A172 (cell line): ENCODE data around the gene NALCN. TPM values are rescaled to one million over a fixed set of nuclear protein-coding genes. Genes with fewer than 3 reads are reported as not detected.

Experiments
- DNase-seq: peaks from one replicate; pipeline ENCODE4 v3.0.0-alpha.2; 2015; ENCODE audit warnings: low spot score
- total RNA-seq: library from RNA; depleted of rRNA; stranded (reverse); fragments of >200 nt; shearing (Covaris generic); gene quantifications from 2 replicates; pipeline ENCODE4 v1.2.3, GENCODE V29; 2014

NALCN gene
- total RNA-seq, 1 experiment from 2014 or later: 0.72 TPM

DNA sequence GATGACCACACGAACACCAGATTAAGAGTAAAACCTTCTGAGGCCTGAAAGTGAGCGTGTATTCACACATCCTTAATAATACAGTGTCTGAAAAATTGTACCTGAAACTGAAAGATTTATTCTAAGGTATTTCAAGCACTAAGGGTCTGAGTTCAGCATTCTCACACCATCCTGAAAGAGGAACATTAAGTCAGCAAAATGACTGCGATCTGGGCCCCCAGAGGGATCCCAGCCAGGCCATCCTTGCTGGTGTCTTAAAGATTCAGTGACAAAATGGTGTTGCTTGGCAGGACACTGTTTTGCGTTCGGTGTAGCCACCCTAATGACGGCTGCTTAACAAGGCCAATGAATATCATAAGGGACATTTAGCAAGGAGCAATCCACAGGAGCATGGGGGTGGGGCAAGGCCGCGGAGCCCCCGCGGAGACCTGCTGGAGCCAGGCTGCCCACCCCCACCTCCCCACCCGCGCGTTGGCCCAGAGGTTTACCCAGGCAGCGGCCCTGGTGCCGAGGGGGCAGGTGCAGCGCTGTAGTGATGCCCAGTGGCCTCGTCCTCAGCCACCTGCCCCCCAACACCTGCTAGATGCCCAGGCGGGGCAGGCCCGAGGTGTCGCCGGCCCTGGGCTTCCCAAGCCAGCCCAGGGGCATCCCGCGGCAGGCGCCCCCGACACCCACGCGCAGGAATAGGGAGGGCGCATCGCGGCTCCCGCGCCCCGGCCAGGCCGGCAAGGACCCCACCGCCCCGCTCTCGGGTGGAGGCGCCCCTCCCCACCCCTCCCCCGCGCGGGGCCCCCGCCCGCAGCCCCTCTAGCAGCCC is 742 bp downstream of the NALCN start:
- DNase-seq: no peak

DNA sequence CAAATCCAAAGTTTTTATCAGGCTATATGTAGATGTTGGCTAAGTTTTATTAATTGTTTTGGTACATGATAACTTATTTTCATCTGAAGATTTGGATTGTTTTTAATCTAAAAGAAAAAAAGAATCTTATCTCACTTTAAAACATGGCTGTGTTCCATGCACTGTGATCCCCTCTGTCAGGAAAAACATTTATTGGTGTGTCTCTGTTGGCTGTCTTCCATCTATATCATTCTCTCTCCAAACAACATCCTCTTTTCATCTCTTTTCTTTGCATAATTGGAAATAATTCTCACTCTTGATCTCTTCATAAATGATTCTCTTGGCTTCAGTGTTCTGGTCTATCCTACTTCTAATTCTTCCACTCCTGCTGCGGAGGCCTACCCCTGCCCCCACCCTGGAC is 4.2 kb downstream of the NALCN start:
- DNase-seq: no peak

DNA sequence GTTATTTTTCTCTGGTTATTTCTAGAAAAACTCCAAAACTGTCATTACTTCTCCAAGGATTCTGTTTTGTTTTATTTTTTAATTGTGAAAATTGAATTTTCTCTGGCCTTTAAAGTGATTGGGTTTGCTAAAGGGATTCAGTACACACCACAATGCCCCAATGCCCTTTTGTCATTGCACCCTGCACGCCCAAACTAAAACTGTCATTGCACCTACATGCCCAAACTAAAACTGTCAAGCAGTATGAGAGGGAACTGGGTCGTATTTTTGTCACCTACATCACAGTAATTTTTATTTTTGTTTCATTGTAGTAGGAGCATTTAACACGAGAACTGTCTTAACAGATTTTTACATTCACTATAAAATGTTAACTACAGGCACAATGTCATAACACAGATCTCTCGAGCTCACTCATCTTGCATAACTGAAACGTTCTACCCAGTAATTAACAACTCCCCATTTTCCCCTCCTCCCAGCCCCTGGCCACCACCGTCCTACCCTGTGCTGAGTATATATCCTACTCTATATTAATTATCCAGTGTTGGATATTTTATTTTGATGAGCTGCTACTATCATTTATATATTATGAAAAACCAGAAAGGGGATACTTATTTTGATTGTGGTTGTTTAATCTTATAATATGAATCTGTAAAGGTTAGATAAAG is 7.2 kb downstream of the NALCN start:
- no peak for DNase-seq

DNA sequence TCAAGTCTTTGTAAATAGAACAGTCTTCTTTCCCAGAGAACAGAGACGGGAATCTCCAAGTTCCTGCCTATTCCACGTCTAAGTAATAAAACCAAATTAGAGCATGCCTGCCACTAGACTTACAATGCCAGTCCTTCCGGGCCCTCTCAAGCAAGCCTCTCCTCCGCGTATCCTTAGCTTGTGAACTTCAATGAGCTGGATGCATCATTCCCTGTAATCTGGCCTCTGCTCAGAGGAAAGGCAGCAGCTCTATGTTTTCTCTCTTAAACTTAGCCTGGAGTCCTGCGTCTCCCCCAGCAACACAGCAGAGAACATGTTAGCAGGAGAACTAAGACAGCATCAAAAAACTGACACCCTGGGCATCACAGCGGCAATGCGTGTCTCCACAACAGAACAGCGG is 8.2 kb downstream of the NALCN start:
- no peak for DNase-seq

DNA sequence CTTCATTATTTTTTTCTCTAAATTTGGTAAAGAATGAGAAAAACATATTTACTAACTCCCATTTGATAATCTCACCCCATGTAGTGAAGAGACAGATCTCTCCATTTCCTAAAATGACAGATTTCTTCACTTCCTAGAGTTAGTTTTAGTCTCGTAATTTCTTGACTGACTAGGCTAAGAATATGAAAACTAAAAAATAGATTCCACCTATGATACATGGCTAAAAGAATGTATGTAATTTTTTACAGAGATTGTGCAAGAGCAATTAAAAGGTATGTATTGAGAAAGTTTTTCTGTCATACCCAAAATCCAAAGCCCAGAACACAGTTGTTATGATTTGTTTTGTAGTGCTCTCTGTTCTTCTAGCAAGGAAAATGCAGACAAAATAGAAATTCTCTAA is 9.5 kb downstream of the NALCN start:
- DNase-seq: no peak

DNA sequence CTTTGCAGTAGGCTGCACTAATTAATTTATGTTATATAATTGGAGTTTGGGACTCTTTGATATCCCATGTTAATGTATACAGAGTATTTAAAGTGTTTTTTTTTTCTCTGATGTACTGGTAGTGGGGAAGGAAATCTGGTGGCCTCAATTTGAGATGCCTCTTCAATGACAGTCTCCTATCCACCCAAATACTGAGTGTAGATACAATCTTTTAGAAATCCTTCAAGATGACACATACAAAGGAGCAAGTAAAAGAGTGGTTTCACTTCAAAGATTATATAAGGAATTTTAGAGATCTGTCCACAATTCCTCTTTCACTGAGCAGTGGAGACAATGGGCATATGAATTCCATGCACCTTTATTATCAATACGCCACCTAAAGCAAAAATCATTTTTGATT is 15.1 kb downstream of the NALCN start:
- DNase-seq: no peak

DNA sequence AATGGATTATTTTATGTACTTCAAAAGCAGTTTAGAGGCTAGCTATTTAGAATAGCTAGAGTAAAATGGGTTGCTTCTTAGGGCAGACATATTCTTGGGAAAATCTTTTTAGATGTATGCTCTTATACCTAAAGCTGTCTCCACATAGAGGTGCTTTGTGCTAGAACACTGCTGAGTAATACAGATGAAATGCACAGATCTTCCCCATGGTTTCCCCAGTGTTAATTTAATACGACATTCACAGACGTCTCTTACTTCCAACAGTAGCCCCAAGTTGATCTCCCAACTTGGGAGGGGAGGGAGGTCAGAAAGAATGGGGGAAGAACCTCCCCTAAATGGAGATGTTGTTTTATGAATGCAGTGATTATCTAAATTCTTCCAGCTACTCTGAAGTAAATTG is 16.9 kb downstream of the NALCN start:
- DNase-seq: no peak

DNA sequence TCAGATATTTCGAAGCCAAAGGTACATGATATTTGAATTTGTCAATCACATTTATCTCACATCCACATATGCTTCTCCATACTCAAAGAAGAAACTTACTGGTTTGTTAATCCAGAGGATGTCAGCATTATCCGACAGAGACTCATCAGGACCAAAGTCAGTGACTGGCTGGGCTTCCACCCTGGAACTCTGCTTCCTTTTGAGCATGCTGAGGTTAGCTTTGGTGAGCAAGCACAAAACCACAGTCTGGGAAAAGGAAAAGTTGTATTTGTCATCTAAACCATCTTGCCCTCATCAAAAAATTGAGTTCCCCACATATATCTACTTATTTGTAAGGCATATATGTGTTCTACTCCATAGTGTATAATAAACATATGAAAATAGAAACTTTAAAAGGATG is 17.4 kb downstream of the NALCN start:
- peak; percentile 30 for DNase-seq

DNA sequence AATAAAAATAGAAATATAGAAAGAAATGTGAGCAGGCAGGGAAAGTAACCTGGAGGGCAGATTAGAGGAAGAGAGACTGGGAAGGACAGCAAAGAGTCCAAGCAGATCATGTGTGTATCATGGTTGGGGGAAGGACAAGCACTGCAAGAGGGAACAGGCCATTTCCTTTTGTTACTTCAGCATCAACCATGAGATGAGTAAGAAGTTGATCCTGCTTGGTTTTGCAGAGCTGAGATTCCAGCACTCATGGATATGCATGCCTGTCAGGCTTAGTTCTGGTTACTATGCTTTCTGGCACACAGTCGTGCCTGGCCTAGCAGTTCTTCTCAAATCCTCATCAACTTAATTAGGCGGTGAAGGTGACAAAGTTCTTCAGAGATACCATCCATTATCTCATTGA is 18.1 kb downstream of the NALCN start:
- peak; percentile 46 for DNase-seq

DNA sequence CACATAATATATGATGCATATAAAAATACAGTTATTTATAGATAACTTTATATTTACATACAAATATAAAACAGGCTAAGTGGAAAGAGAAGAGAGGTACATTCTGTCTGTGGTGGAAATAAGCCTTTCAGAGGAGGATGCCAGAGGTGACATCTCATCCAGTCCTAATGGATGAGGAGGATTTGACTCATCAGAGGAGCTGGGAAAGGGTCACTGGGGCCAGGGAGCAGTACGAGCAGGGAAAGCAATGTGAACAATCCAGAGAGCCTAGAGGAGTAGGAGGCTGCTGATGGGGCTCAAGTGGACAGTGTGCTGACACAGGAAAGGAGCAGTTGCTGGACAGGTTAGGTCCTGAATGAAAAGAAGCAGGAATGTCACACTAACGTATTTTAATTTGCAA is 18.6 kb downstream of the NALCN start:
- peak; percentile 84 for DNase-seq

DNA sequence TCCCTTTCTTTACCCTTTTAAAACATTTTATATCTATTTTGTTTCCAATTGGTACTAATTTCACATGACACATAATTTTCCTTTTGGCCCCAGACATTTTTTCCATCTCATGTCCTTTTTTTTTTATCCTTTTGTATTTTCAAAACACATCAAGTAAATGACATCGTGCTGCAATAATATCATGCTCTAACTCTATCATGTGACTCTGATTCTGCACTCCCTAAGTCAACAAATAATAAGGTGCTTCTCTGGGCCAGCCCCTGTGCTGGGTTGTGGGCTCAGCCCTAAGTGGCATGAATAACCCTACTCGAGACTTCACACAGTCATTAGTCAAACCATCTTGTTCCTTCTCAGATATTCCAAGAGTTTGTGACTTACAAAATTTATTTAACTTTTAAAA is 21.7 kb downstream of the NALCN start:
- no peak for DNase-seq

DNA sequence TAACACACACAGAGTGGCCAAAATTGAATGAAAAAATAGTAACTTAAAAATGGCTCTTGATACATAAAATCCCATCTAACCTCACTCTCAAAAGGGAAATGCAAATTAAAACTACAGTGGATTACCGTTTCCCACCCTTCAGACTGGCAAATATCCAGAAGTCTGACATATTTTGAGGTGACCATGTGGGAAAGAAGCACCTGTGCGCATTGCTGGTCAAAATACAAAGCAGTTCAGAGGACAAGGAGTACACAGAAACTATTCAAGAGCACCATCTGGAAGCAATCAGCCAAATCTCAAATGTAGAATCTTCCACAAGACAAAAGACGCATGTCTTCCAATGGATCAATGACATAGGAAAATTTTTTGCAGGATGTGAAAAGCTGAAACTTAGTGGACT is 23.2 kb downstream of the NALCN start:
- no peak for DNase-seq

DNA sequence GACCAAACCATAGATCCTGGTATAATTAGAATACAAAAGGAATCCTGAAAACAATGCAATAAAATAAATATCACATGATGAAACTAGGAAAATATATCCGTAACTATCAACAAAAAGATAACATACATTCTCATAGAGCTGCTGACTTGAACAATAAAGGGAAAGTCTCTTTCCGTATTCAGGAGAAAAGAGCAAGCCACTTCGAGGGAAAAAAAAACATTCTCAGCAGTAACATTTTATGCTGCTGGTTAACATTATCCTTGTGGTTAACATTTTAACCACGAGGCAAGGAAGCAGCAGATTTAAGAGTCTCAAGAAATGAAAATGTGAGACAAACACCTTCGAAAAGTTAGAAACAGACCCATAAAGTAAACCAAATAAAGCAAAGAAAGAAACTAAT is 25.8 kb downstream of the NALCN start:
- DNase-seq: peak; percentile 19

DNA sequence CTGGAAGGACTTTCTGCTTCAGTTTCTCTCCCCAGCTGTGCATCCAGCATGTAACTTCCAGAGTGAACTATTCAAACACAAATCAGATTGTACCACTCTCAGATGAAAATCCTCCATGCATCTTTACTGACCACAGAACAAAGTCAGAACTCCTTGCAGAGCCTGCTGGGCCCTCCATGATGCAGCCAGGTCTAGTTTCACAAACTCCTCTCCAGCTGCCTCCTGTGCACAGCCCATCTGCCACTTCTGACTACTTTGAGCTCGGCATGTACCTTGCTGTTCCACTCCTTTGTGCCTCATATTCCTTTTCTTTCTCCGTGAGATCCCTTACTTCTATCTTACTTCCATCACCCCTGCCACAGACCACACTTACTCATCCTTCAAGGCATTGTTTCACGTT is 31.4 kb downstream of the NALCN start:
- DNase-seq: no peak

DNA sequence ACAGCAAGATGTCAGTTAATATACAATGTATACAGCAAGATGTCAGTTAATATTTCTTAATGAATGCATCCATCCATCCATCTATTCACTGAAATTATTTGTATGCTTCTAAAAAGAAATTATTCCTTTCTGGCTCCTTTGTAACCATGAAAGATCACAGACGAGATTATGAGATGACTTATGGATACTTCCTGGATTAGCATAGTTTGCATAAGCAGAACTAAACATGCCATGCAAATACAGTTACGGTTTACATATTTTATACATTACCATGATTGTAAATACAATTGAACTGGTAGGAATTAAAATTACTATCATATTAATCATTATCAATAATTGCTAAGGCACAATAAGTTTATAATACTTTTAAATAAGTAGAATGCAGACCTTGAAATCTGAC is 32.7 kb downstream of the NALCN start:
- DNase-seq: no peak

DNA sequence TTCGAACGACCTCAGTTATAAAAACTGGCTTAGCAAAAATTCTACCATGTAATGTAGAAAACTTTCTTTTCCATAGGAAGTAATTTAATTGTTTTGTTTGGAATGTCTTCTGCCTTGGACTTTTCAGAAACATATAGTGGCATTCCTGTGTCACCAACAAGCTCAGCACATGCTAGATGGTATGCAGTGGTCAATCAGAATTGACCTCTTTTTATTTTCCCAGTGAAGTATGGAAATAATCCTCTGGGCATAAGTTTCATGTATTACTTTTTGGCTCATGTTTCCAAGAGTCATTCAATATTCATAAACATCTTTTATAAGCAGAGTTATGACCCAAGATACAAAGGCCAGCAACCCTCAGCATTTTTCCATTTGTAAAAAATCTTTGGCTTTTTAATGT is 33.6 kb downstream of the NALCN start:
- DNase-seq: no peak

DNA sequence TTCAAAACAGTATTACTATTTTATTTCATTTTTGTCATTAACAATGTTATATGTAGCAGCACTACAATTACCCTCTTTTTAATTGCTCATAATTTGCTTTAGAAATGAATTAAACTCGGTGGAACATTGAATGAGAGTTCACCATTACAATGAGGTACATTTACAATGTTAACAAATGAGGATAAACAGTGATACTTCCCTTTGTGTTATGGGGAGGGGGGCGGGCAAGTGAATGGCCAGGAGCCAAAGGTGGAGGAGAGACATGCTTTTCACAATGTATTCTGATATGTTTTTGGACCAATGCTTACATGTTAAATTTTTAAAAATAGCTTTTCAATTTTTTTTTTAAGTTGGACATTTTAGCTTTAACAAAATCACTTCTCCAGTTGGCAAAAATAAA is 34.2 kb downstream of the NALCN start:
- no peak for DNase-seq

DNA sequence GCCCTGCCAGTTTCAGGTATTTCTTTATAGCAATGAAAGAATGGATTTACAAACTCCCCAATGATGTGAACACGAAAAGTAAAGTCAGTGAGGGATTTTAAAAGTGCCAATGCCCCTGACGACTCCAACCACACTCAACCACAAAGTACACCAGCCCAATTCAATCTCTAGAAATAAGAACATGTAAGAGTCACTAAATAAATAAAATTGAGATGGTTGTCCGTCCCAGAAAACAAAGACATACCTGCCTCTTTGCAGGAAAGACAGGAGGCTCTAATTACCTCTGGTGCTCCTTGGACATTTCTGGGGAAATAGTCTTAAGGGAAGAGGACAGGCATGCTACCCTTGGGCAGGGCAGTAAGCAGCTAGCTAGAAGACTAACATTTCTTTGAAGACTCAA is 55.8 kb downstream of the NALCN start:
- no peak for DNase-seq

DNA sequence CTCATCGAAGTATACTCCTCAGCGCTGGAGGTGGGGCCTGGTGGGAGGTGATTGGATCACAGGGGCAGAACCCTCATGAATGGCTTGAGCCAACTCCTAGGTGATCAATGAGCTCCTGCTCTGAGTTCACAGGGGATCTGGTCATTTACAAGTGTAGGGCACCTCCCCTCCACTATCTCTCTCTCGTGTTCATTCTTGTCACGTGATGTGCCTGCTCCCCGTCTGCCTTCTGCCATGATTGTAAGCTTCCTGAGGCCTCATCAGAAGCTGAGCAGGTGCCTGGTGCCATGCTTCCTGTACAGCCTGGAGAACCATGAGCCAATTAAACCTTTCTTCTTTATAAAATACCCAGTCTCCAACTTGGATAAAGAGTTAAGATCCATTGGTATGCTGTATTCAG is 61.4 kb downstream of the NALCN start:
- no peak for DNase-seq

DNA sequence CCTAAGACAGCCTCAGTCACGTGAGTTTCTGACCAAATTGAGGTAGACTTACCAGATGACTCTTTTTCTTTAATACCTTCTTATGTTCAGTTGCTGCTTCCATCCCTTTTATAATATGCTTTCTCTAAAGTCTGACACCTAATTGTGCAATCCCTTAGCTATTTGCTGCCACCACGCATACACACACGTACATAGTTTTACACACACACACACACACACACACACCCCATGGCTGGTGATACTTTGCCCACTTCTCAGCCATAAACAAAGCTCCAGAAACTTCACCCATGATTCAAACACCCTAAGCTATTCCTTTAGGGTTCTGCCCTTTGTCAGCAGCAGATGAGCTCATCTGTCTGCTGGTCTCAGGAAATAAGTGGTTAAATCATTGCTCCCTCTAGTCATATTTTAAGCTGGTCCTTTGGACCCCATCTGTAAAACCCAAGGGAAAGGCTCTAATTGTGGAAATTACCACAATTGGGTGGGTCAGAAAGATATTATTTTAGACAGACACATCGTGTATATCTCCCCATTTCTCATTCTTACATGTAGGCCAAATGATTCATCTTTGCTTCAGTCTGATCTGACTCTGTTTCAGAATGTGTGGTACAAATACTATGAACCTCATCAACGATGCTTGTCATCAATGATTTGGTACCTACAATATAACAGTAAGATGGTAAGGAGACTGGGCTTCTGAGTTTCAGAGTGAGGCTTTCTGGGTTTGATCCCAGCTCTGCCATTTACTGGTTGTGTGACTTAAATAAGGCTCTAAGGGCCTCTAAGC is 69.2 kb downstream of the NALCN start:
- no peak for DNase-seq

DNA sequence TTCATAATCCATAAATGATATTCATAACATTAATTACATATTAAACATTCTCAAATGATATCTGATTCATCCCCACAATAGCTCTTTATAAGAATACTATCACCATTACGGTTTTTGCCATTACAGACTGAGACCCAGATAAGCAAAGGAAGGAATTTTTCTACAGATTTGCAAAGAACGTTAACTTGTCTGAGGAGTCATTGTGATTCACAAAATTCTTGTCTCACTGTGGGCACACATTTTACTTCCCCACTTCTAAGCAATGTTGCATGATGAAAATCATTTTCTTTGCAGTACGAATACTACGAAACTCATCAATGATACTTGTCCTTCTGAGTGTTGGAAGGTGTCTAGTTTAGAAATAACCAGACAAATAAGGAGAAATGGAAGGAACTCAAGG is 70.1 kb downstream of the NALCN start:
- no peak for DNase-seq

DNA sequence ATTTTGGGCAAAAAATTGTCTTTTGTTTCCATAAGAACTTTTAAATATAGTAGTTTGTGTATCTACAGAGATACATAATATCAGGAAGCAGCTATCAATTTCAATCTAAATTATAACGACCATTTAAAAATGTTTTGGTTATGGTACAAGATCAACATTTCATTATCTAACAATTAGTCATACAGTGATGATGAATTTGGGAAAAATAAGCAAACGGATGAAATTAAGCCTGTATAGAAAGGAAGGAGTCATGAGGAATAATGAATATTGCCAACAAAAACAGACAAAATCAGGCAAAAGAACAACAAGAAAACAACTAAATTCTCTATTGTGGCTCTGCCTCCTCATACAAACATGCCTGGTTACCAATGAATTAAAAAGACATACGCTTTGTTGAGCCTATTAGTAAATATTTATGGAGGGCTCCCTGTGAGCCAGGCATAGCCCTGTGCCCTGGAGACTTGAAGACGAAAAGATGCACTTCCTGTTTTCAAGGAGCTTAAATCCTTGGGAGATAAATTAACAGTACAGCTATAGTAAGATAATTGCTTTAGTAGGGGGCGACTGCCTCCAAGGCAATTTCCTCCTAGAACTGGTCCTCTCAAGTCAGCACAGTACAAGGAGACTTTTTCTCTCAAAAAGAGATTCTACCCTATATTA is 73.0 kb downstream of the NALCN start:
- no peak for DNase-seq
